ENCODE measurements around the gene UBE2J1. TPM values are rescaled to one million over a fixed set of nuclear protein-coding genes. Genes with fewer than 3 reads are reported as not detected.

Gene UBE2J1
- polyA plus RNA-seq, 1 donor from 2014 or later = 47.2 TPM

- no peak overlapping the region for H2AFZ ChIP-seq (ENCODE audit: low read depth, low read length)
- H3K9ac ChIP-seq (ENCODE audit: low read length) = no peak overlapping the region
- no peaks in the 10 kb centered on the region for H3F3A ChIP-seq (ENCODE audit: insufficient read depth, low read length, poor library complexity, severe bottlenecking)
- no peaks in the 10 kb centered on the region for H4K20me1 ChIP-seq (ENCODE audit: insufficient read depth)
- peaks cover 17% of the 10 kb centered on the region for H3K36me3 ChIP-seq (ENCODE audit: insufficient read depth, low read length)
- no peak overlapping the region for H3K4me2 ChIP-seq (ENCODE audit: low read length)
- no peak overlapping the region for H3K27ac ChIP-seq (ENCODE audit: low read length)
- H3K4me3 ChIP-seq (ENCODE audit: low read length) = no peak overlapping the region
- no peaks in the 10 kb centered on the region for H3K9me2 ChIP-seq (ENCODE audit: insufficient read depth, low read length)
- TF ChIP-seq SMC3 (conservative IDR thresholded peaks at IDR 0.05; ENCODE audit: poor library complexity) = no peak
- TF ChIP-seq MXI1 (conservative IDR thresholded peaks at IDR 0.05; ENCODE audit: poor library complexity, severe bottlenecking) = no peak
- no peak for TF ChIP-seq REST (IDR thresholded peaks at IDR 0.05; ENCODE audit: borderline replicate concordance)
- no peak for TF ChIP-seq POLR2AphosphoS5 (IDR thresholded peaks at IDR 0.05)
- no peak for TF ChIP-seq RAD21 (conservative IDR thresholded peaks at IDR 0.05)
- no peak for TF ChIP-seq EZH2 (IDR thresholded peaks at IDR 0.05; ENCODE audit: borderline replicate concordance, insufficient read depth, low read length, poor library complexity, severe bottlenecking)
- no peak for TF ChIP-seq CTCF (IDR thresholded peaks at IDR 0.05; ENCODE audit: poor library complexity, severe bottlenecking)
- no peaks in the 10 kb centered on the region for H3K79me2 ChIP-seq (replicated peaks; ENCODE audit: insufficient read depth, low read length)
- H3K27me3 ChIP-seq (ENCODE audit: insufficient read depth, low read depth, low read length) = no peaks in the 10 kb centered on the region
- no peaks in the 10 kb centered on the region for H3K9me3 ChIP-seq (ENCODE audit: low read length)
Observed at GRCh38 chr6:89379281-89379680, 26.8 kb upstream of the UBE2J1 start.

GRCh38 chr6:89378628-89379027 is 26.1 kb upstream of the UBE2J1 start:
- no peak overlapping the region for H3K4me2 ChIP-seq (ENCODE audit: low read length)
- H3K9ac ChIP-seq (ENCODE audit: low read length) = no peak overlapping the region
- H3F3A ChIP-seq (ENCODE audit: insufficient read depth, low read length, poor library complexity, severe bottlenecking) = no peaks in the 10 kb centered on the region
- H4K20me1 ChIP-seq (ENCODE audit: insufficient read depth) = no peaks in the 10 kb centered on the region
- H3K9me3 ChIP-seq (ENCODE audit: low read length) = no peaks in the 10 kb centered on the region
- no peak for TF ChIP-seq CTCF (IDR thresholded peaks at IDR 0.05; ENCODE audit: poor library complexity, severe bottlenecking)
- TF ChIP-seq EP300 (conservative IDR thresholded peaks at IDR 0.05; ENCODE audit: poor library complexity, severe bottlenecking) = no peak
- TF ChIP-seq POLR2AphosphoS5 (IDR thresholded peaks at IDR 0.05) = no peak
- no peak for TF ChIP-seq TAF1 (IDR thresholded peaks at IDR 0.05; ENCODE audit: low read depth)
- TF ChIP-seq EZH2 (IDR thresholded peaks at IDR 0.05; ENCODE audit: borderline replicate concordance, insufficient read depth, low read length, poor library complexity, severe bottlenecking) = no peak
- no peak for TF ChIP-seq MXI1 (conservative IDR thresholded peaks at IDR 0.05; ENCODE audit: poor library complexity, severe bottlenecking)
- TF ChIP-seq REST (IDR thresholded peaks at IDR 0.05; ENCODE audit: borderline replicate concordance) = no peak
- no peak for TF ChIP-seq SMC3 (conservative IDR thresholded peaks at IDR 0.05; ENCODE audit: poor library complexity)
- TF ChIP-seq RAD21 (conservative IDR thresholded peaks at IDR 0.05) = no peak
- no peaks in the 10 kb centered on the region for H3K9me2 ChIP-seq (ENCODE audit: insufficient read depth, low read length)
- no peak overlapping the region for H3K27ac ChIP-seq (ENCODE audit: low read length)
- peaks cover 17% of the 10 kb centered on the region for H3K36me3 ChIP-seq (ENCODE audit: insufficient read depth, low read length)
- H2AFZ ChIP-seq (ENCODE audit: low read depth, low read length) = no peak overlapping the region
- H3K79me2 ChIP-seq (replicated peaks; ENCODE audit: insufficient read depth, low read length) = no peaks in the 10 kb centered on the region
- H3K27me3 ChIP-seq (ENCODE audit: insufficient read depth, low read depth, low read length) = no peaks in the 10 kb centered on the region
- H3K4me3 ChIP-seq (ENCODE audit: low read length) = no peak overlapping the region
